Right ventricle myocardium inferior (tissue), 1 donor: ENCODE results near the gene ALDH3B2. TPM values are rescaled to one million over a fixed set of nuclear protein-coding genes. Genes with fewer than 3 reads are reported as not detected.
"Not testable (repeated sequence)": the region's sequence is repeated elsewhere in the genome, so short reads cannot be mapped to it uniquely, and the experiment has no call there.

Experiments
- ATAC-seq: fragments of 200-7000 bp; cut with Tn5 transposase; one replicate; pipeline ENCODE4 v1.9.1; 2020; ENCODE audit warnings: mild to moderate bottlenecking, moderate library complexity
- DNase-seq: peaks from one replicate; pipeline ENCODE4 v3.0.0; 2021; ENCODE audit errors: missing footprints
- intact Hi-C: fragments of 100-400 bp; cut with DNase I; formaldehyde crosslinking; loops from one replicate; pipeline ENCODE4 v1.11.0; 2022
- total RNA-seq: library from RNA; stranded (reverse); fragmentation: NEBNext Ultra II Directional; extraction: Animal tissue kit (Norgen Biotek cat#: 25700); gene quantifications from one replicate; pipeline ENCODE4 v1.2.1, GENCODE V29; 2021
- donor health status: DM: no; HTN: yes; CAD: no; lungs with severe emphysema.

The ALDH3B2 gene
- total RNA-seq, 1 donor from 2014 or later, result not detected

DNA sequence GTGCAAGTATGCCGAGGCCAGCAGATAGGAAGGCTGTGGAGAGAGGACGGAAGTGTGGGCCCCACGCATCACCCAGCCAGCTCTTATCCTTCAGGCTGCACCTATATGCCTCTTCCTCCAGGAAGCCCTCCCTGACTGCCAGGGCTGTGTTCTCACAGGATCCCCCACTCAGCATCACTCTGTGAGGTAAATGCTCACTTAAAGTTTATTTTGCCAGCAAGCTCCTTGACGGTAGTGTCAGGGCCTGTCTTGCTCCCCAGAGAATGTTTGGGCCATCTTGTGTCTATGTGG, 39.2 kb downstream of the ALDH3B2 start:
- intact Hi-C loops, result no loop called here
- no peak for DNase-seq
- no peak for ATAC-seq

DNA sequence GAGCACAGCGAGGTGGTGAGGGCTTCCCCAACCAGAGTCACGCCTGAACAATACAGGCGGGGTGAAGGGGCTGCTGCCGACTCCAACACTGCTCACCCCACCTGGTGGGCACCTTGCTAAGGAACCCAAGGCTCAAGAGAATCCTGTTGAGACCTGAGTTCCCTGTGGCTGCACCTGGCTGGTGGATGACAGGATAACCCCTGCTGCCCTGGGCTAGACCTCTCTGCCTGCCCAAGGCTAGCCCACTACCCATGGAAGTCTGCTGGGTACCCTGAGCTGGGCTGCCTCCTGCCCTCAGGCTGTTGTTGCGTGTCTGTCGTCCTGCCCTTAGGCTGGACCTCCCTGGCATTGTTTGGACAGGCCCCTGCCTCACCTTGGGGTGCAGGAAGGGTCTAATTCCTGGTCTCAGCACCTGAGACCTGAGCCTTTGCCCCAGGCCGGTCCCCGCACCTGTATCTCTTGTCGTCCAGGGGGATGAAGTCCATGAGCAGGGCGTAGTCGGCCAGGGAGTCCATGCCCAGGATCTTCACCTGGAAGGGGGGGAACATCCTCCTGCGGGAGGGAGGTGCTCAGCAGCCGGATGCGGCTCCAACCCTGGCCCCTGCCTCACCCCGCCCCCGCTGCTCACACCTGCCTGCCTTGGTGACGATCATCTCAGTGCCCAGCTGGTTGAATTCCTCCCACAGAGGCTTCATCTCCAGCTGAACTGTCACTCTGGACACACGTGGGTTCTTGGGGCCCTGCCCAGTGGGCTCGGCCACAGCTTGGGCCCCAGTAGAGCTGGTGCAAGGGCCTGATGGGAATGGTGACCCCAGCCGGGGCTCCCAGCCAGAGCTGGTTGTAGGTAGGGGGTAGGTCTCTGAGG, 39.8 kb downstream of the ALDH3B2 start:
- ATAC-seq, result no peak
- no peak for DNase-seq
- intact Hi-C loops, result no loop called here

DNA sequence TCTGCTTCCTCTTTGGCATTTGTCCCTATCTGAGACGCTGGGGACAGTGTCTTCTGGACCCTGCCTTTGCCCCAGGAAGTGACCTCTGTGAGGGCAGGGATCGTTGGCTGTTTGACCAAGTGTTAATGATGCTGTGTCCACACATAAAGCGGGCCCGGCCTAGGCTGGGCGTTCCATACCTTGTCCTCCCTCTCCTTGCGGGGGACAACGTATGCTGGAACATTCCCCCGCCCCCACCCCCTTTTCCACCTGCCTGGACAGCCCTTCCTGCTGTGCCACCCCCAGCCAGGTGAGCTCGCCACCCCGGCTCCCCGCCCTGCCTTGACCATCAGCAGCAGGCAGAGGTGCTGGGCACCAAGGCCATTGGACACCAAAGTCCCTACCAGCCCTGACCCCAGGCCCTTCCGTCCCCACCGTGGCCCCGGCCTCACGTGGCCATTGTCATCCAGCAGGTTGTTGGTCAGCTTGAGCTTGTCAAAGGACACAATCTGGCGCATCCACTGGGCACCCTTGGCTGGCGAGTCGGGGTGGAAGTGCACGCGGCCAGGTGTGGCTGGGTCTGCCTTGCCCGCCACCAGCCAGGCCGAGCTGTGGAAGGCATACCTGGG, 40.6 kb downstream of the ALDH3B2 start:
- no peak for ATAC-seq
- no peak for DNase-seq
- intact Hi-C loops, result no loop called here

DNA sequence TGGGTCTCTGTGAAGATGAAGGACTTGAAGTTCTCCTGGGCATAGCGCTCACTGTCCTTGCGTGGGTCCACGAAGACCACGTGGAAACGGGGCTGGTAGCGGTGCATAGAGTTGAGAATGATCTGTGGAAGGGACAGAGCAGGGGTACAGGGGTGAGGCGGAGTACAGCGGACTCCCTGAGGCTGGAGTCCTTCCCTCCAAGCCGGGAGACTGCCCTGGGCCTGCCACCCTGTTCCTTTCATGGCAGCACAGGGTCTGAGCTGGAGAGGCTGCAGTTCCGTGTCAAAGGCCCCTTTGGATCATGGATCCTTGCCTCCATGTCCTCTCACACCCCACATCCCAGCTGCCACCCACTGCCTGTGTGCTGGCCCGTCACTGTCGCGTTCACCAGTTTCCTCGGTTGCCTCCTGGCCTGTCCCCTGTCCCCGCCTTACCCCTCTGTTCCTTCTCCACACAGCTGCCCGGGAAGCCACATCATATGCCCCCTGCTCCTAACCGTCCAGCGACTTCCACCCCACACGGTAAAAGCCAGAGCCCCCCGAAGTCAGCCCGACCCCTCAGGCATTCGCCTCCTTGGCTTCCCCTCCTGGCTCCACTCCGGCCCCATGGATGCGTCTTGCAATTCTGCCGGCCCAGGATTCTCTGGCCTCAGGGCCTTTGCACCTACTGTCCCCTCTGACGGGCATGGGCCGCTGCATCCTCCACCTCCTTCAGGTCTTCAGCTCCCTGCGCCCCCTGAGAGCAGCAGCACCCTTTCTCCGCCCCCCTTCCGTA, 41.3 kb downstream of the ALDH3B2 start:
- DNase-seq (no peak), ATAC-seq (no peak)
- intact Hi-C loops, result no loop called here

DNA sequence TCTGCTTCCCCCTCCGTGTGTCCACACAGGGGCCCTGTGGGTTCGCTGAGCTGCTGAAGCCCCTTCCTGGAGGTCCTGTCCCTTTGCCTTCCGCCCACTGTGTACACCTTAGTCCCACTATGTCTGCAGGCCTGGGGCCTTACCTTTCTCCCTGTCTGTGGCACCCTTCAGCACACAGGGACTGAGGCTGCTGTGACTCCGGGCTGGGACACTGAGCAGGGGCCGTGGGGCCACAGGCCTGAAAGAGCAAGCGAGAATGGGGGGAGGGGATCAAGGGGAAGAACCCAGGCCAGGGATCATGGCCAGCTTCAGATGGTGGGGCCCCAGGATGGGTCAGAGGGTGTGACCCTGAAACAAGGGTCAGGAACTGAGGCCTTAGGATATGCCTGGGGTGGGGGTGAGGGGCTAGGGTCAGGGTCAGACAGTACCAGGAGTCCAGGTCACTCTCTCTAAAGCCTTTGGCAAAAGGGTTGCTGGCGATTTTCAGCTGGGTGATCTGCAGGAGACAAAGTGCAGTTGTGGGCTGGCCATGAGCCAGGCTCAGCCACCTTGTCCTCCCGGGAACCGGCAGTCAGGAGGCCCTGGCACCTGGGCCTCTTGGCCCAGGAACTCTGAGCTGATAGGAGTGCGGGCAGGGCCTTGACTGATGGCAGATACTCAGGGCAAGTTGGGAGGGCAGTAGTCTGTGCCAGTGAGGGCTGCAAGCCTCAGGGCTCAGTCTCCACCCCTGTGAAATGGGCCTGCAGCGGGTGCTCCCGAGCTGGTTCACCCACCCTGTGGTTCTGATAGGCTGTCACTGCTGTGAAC, 42.0 kb downstream of the ALDH3B2 start:
- peak; percentile 77 for DNase-seq
- ATAC-seq, result no peak
- intact Hi-C loops, result no loop called here

DNA sequence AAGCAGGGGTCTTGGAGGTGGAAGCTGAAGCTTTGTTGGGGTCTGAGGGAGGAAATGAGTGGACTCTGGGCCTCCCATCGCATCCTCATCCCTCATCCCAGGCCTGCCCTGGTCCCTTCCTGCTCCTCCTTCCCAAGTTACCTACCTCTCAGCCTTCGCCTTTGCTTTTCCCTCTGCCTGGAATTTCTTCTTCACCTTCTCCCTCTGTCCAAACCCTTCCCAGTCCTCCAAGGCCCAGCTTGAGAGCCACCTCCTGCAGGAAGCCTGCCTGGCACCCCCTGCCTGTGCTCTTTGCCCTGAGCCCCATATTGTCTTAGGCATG, 42.6 kb downstream of the ALDH3B2 start:
- intact Hi-C loops, result loop anchor here (2.0 kb wide), 1 partner anchor 27 kb away; no protein-coding TSS in a partner anchor
- DNase-seq, result no peak
- ATAC-seq, result no peak

DNA sequence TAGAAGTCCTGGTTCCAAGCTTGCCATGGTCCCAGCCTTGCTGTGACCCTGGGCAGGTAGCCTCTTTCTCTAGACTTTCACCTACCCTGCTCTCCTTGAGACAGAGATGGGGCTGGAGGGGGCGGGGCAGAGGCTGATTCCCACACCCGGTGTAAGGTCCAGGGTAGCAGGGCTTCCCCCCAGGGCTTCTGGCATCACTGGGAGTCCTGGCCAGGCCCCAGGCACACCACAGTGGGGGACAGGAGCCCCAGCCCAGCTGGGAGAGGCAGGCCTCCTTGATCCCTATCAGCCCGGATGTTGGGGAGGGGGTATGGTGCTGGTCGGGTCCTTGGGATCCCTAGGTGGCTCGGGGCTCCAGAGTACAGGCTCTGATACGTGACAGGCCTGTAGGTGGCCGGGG, 43.0 kb downstream of the ALDH3B2 start:
- peak; percentile 60 for DNase-seq
- no peak for ATAC-seq
- intact Hi-C loops, result loop anchor here (2.0 kb wide), 1 partner anchor 27 kb away; no protein-coding TSS in a partner anchor

DNA sequence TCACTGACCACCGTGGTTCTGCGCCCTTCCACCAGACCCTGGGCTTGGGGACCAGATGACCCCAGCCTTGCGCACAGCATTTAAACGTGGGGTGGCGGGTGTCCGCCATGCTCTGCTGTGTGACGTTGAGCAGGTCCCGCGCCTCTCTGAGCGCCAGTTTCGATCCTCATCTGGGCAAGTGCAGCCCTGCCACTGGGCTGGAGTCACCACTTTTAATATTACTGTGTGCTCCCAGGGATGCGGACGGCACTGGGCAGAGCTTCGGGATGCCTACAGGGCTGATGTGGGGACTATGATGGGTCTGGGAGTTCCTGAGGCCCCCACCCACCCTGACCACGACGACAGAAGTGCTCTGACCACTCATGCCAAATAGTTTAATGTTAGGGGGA, 43.5 kb downstream of the ALDH3B2 start:
- DNase-seq (peak; percentile 58), ATAC-seq (no peak)
- intact Hi-C loops, result loop anchor here (2.0 kb wide), 1 partner anchor 28 kb away; no protein-coding TSS in a partner anchor

DNA sequence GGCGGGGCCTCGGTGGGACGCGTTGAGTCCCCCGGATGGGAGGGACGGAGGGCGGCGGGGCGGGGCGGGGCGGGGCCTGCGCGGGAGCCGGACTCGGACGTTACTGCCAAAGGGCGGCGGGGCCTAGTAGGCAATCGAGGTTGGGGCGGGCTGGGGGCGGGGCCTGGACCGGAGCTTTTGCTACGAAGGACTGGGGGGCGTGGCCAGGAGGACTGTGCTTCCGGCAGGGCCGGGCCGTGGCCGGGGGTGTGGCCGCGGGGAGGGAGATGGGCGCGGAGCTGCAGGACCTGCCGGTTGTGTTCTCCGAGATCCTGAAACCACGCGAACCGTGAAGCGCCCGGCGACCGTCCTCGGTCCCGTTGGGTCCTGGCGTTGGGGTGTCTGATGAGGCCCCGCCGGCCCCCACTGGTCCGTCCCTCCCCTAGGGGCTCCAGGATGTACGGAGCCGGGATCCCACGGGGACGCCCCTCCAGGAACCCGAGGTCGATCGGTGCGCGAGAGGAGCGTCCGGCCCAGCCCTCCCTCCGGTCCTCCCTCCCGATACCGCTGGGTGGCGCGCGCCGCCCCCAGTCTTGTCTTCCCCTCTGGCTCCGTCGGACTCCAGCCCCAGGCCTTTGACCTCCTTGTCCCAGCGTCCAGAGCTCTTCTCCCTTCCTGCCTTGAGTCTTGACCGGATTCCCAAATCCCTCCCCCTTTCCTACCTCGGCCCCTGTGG, 44.0 kb downstream of the ALDH3B2 start:
- intact Hi-C loops, result loop anchor here (2.0 kb wide), 1 partner anchor 28 kb away; no protein-coding TSS in a partner anchor
- DNase-seq (peak; percentile 98), ATAC-seq (peak; percentile 91)

DNA sequence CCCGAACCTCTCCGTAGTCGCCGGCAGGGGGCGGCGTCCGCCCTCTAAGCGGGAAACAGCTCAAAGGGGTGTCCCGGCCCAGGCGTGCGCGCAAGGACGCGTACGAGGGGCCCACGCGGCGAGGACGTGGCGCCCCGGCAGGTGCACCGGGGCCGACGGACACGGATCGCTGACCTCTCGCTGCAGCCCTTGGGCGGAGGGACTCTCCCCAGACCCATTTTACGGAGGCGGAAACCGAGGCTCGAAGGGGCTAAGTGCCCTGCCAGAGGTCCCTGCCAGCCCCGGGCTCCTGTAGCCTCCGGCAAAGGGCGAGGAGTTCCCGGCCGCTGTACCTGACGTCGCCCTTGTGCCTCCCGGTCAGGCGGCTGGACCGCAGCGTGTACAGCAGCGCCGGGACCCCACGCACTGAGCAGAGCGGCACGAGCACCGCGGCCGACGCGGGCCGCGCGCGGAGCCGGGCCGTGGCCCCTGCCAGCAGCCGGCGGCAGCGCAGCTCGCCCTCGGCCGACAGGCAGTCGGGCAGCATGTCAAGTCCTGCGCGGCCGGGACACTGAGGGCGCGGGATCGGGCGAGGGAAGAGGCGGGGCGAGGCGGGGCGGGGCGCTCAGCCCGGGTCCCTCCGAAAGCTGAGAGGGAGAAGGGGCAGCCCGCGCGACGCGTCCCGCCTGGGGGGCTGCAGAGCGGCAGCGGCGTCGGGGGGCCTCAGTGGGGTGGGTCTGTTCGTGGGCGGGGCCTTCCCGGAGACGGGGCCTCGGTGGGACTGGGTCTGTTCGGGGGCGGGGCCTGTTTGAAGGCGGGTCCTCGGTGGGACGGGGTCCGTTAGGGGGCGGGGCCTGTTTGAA, 44.8 kb downstream of the ALDH3B2 start, which contains the start of gene NUDT8:
NUDT8 (minus strand) TSS at position 552 of the 842 bp plus-strand sequence; CDS start at position 526, 26 bp downstream.
- ATAC-seq, result peak; percentile 70
- intact Hi-C loops, result loop anchor here (2.0 kb wide), 1 partner anchor 29 kb away; no protein-coding TSS in a partner anchor

DNA sequence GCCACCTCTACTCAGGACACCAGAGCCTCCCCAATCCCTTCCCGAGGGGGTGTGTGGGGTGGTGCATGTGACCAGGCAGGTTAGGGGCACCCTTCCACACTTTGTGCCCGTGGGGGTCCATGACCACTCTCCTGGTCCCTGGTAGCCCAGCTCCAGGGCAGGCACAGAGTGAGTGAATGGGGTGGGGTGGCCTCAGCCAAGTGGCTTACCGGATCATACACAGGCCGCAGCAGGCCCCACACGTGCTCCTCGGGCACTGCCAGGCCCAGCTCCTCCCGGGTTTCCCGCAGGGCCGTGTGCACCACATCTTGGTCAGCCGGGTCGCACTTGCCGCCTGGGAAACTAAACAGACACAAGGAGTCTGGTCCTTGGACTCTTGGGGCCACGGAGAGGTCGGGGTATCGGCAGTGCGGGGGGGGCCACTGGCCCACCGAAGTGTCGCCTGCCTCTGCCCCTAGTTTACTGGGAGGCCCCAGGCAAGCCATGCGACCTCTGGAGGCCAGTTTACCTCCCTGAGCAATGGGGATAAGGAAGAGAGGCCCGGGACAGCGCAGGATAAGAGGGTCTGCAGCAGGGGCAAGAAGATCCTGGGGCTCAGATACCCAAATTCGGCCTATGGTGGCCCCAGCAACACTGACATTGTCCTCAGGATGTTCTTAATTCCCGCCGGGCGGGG, 45.6 kb downstream of the ALDH3B2 start:
- intact Hi-C loops, result no loop called here
- no peak for ATAC-seq
- DNase-seq, result peak; percentile 69

More for the DNA sequence above, 44.8 kb downstream of the ALDH3B2 start, which contains the start of gene NUDT8:
- peak; percentile 95 for DNase-seq

DNA sequence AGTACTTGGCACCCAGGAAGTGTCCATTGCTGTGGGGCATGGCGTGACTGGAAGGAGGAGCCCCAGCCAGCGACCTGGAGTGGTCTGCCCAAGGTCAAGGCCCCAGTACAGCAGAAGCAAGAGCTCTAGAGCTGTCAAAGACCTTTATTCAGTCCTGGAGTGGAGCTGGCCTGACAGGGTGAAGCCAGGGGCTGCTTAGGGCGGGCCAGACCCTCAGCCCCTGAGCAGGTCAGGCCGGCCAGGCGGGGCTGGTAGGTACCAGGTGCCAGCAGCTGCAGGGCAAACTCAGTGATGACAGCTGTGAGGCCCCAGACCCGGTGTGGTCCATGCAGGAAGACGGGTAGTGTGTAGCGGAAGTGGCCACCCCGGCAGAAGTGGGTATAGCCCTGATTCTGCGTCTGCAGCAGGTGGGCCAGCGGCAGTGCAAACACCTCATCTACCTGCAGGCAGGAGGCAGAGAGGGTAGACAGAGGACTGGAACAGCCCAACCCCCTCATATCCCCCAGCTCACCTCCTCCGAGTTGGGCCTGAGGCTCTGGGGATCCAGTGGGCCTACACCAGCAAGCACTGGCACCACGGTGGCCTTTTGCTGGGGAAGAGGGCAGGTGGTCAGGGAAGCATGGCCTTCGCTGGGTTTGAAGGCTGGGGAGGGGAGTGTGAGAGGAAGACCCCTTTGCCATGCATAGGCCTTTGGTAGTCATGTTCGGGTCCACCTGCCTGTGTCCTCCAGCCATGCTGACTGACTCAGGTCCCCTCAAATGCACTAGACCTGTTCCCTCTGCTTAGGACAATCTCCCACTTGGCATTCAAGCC, 46.4 kb downstream of the ALDH3B2 start:
- no peak for ATAC-seq
- DNase-seq, result peak; percentile 66
- intact Hi-C loops, result no loop called here

DNA sequence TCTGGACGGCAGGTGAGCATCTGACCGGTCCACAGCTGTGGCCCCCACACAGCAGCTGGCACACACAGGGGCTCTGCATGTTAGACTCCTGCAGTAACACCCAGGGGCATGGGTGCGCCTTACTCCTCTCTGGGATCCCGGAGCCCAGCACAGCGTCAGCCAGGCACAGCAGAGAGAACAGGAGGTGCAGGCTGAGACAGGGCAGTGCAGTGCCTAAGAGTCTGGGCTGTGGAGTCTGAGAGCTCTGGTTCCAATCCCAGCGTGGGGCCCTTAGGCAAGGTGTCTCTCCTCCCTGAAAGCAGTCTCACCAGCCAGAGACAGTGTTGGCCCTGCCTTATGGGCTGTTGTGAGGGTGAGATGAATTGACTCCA, 47.0 kb downstream of the ALDH3B2 start:
- DNase-seq, result peak; percentile 46
- intact Hi-C loops, result no loop called here
- no peak for ATAC-seq

DNA sequence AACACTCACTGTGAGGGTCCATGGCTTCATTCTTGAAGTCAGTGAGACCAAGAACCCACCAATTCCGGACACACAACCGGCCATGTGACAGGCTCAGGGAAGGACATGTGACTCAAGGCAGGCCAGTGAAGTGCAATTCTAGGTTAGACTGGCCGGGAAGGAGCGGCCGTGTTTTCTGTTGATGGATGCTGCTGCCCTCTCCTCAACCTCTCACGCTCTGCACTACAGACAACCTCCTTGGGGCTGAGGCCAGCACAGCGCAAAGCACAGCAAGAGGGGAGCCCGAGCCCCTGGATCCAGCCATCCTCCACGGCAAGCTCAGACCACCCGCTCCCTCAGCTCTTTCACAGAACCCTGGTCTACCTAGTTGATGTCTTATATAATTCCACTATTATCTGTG, 47.5 kb downstream of the ALDH3B2 start:
- intact Hi-C loops, result no loop called here
- DNase-seq, result no peak

DNA sequence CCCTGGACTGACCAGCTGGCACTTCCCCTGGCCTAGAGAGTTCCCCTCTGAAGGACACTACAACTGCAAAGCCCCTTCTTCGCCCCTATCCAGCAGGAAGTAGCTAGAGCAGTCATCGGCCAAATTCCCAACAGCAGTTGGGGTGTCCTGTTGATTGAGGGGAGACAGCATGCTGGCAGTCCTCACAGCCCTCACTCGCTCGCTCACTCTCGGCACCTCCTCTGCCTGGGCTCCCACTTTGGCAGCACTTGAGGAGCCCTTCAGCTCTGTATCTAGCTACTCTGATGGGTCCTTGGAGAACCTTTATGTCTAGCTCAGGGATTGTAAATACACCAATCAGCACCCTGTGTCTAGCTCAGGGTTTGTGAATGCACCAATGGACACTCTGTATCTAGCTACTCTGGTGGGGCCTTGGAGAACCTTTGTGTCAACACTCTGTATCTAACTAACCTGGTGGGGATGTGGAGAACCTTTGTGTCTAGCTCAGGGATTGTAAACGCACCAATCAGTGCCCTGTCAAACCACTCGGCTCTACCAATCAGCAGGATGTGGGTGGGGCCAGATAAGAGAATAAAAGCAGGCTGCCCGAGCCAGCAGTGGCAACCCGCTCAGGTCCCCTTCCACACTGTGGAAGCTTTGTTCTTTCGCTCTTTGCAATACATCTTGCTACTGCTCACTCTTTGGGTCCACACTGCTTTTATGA, 48.1 kb downstream of the ALDH3B2 start:
- ATAC-seq, intact Hi-C loops, DNase-seq: not testable (repeated sequence)

More for the DNA sequence above, 47.5 kb downstream of the ALDH3B2 start:
- no peak for ATAC-seq
